Activated B cell treated with CpG ODN at 0.5 μM for 24 hours (primary cell): ENCODE data around the gene TBC1D9. TPM values are rescaled to one million over a fixed set of nuclear protein-coding genes. Genes with fewer than 3 reads are reported as not detected.

Source experiments
- ATAC-seq: fragments of 200-7000 bp; cut with Tn5 transposase; one replicate; pipeline ENCODE4 v1.10.0; 2021; ENCODE audit warnings: low read depth, mild to moderate bottlenecking, moderate library complexity
- CTCF ChIA-PET: fragments of 350-600 bp; sonication (Branson Sonifier 250); formaldehyde crosslinking; loops from one replicate; lab custom pipeline; 2021; ENCODE audit warnings: antibody characterized with exemption; lab: Charles Lee
- POLR2A ChIA-PET: fragments of 350-600 bp; sonication (Branson Sonifier 250); formaldehyde crosslinking; loops from one replicate; lab custom pipeline; 2021; ENCODE audit warnings: antibody characterized with exemption; lab: Charles Lee
- DNase-seq: peaks from one replicate; pipeline ENCODE4 v3.0.0; 2022
- H3K27ac Mint-ChIP-seq: one replicate; pipeline ENCODE4 v1.8.0; 2020; ENCODE audit warnings: mixed read lengths
- H3K27me3 Mint-ChIP-seq: one replicate; pipeline ENCODE4 v1.8.0; 2021; ENCODE audit warnings: mixed read lengths
- H3K36me3 Mint-ChIP-seq: one replicate; pipeline ENCODE4 v1.8.0; 2021; ENCODE audit warnings: low read depth, mixed read lengths
- H3K4me1 Mint-ChIP-seq: one replicate; pipeline ENCODE4 v1.8.0; 2021; ENCODE audit warnings: mixed read lengths
- H3K4me3 Mint-ChIP-seq: one replicate; pipeline ENCODE4 v1.8.0; 2020; ENCODE audit warnings: mild to moderate bottlenecking, mixed read lengths
- H3K9me3 Mint-ChIP-seq: one replicate; pipeline ENCODE4 v1.8.0; 2020; ENCODE audit warnings: mixed read lengths
- CTCF ChIP-seq: fragments of 200-600 bp; IDR thresholded peaks from one replicate; pipeline ENCODE4 v1.8.0; 2022; ENCODE audit warnings: antibody characterized with exemption, mild to moderate bottlenecking
- intact Hi-C: fragments of 100-400 bp; cut with micrococcal nuclease; formaldehyde crosslinking; loops from one replicate; pipeline ENCODE4 v1.15.1; 2024
- total RNA-seq: library from RNA; stranded (reverse); gene quantifications from 2 replicates; pipeline ENCODE4 v1.2.3, GENCODE V29; 2022

Gene TBC1D9
- total RNA-seq, 1 donor from 2014 or later = 46.0 TPM

DNA sequence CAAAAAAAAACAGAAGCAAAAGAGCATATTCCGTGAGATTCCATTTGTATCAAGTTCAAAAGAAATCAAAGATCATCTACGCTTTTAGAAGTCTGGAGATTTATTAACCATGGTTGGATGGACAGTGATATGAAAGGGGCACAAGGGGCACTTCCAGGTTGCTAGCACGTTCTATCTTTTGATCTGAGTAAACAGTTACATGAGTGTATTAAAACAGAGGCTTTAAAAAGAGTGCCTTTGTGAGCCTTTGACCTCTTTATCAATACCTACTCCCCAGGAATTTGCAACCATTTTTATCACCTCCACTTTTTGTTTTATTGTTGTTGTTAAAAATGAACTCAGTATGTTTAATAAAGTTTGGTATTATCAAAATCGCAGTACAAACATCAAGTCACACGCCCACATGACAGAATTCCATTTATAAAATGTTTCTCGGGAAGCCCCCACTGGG, 115.1 kb downstream of the TBC1D9 start:
- ATAC-seq (no peak), DNase-seq (no peak)
- Mint-ChIP-seq H3K9me3 (no peaks in the 10 kb centered on the region), H3K4me3 (no peak overlapping the region), H3K4me1 (peaks cover 3% of the 10 kb centered on the region), H3K36me3 (peaks cover 83% of the 10 kb centered on the region), H3K27ac (no peak overlapping the region), H3K27me3 (no peaks in the 10 kb centered on the region)
- intact Hi-C loops = no loop called here
- ChIA-PET POLR2A (no interaction called here), CTCF (interaction anchor here (1.4 kb wide), 1 partner anchor 210 kb away, joined by 3 read pairs; no protein-coding TSS in a partner anchor)
- no peak for TF ChIP-seq CTCF

DNA sequence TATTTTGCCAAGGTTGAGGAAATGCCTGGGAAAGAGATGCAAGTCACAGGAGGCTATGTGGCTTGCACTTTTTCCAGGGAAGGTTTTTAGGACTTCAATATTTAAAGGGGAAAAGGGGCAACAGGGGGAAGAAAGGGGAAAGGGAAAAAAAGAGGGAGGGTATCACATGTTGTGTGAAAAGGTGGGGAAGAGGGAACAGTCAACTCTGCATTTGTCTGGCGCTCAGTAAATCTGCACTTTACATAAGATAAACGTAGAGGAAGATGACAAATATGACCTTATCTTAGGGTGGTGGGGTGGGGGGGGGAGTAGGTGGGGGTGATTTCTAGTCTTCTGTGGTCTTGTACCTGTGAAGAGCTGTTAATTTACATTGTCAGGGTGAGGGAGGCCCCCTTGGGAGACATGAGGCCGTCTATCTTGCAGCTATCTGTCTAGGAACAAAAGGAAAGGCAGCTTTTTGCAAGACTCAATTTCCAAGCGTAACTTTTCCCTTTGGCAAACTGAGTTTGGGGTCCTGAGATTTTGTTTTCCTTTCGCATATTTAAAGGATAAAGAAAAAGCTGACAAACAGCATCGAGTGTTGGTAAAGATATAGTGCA, 115.9 kb downstream of the TBC1D9 start:
- H3K27ac Mint-ChIP-seq = no peak overlapping the region
- ChIA-PET POLR2A (no interaction called here), CTCF (interaction anchor here (2.2 to 2.6 kb wide), 2 partner anchors 211 to 278 kb away, joined by 8 to 13 read pairs; no protein-coding TSS in a partner anchor)
- H3K36me3 Mint-ChIP-seq = peaks cover 79% of the 10 kb centered on the region
- intact Hi-C loops = no loop called here
- TF ChIP-seq CTCF = no peak
- no peak for DNase-seq
- H3K4me1 Mint-ChIP-seq = peaks cover 3% of the 10 kb centered on the region
- no peaks in the 10 kb centered on the region for H3K27me3 Mint-ChIP-seq
- no peak for ATAC-seq
- no peaks in the 10 kb centered on the region for H3K9me3 Mint-ChIP-seq
- no peak overlapping the region for H3K4me3 Mint-ChIP-seq

- ATAC-seq (no peak), DNase-seq (no peak)
- intact Hi-C loops = no loop called here
- TF ChIP-seq CTCF = no peak
- Mint-ChIP-seq H3K27ac (peak overlapping the region; percentile 35), H3K4me1 (peaks cover 3% of the 10 kb centered on the region), H3K36me3 (peaks cover 79% of the 10 kb centered on the region), H3K4me3 (no peak overlapping the region), H3K9me3 (no peaks in the 10 kb centered on the region), H3K27me3 (no peaks in the 10 kb centered on the region)
- ChIA-PET POLR2A (no interaction called here), CTCF (interaction anchor here (0.7 to 2.6 kb wide), 4 partner anchors 104 to 936 kb away, joined by 3 to 13 read pairs (median 6); no protein-coding TSS in a partner anchor)
Observed at GRCh38 chr4:140639066-140639465, 117.1 kb downstream of the TBC1D9 start.

GRCh38 chr4:140637836-140638235, 118.3 kb downstream of the TBC1D9 start:
- CTCF ChIA-PET = interaction anchor here (1.1 to 2.6 kb wide), 5 partner anchors 15 to 278 kb away, joined by 3 to 13 read pairs (median 5); no protein-coding TSS in a partner anchor
- H3K4me1 Mint-ChIP-seq = peaks cover 3% of the 10 kb centered on the region

More at GRCh38 chr4:140637836-140638235, 118.3 kb downstream of the TBC1D9 start:
- H3K4me3 Mint-ChIP-seq = no peak overlapping the region
- no peak overlapping the region for H3K27ac Mint-ChIP-seq
- H3K9me3 Mint-ChIP-seq = no peaks in the 10 kb centered on the region
- POLR2A ChIA-PET = interaction anchor here (0.8 kb wide), 1 partner anchor 119 kb away, joined by 3 read pairs; no protein-coding TSS in a partner anchor
- H3K27me3 Mint-ChIP-seq = no peaks in the 10 kb centered on the region
- no peak for DNase-seq
- no peak for TF ChIP-seq CTCF
- H3K36me3 Mint-ChIP-seq = peaks cover 80% of the 10 kb centered on the region
- peak; percentile 70 for ATAC-seq
- intact Hi-C loops = loop anchor here (1.0 kb wide), 2 partner anchors 213 to 278 kb away; no protein-coding TSS in a partner anchor
